ENCODE results near the gene PRDM16.

PRDM16 gene

DNA sequence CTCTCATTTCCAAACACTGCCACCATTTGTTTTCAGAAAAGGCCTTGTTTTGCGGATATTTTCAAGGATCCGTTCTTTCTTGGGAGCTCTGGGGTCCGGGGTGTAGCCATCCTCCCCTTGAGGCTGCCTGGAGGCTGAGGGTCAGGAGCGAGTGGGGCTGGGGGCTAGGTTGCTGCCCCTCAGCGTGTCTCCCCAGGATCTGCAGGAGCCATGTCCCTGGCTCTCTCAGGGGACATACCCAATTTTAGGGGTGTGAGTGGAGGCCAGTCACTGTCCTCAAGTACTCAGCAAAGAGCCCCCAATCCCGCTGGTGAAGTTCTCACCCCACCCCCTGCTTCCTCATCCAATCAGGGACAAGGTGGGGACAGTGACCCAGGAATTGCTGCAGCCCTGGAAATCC, 15.0 kb upstream of the PRDM16 start:
- DNase-seq (ENCODE audit: low read depth in 2 of 2) = no peak

DNA sequence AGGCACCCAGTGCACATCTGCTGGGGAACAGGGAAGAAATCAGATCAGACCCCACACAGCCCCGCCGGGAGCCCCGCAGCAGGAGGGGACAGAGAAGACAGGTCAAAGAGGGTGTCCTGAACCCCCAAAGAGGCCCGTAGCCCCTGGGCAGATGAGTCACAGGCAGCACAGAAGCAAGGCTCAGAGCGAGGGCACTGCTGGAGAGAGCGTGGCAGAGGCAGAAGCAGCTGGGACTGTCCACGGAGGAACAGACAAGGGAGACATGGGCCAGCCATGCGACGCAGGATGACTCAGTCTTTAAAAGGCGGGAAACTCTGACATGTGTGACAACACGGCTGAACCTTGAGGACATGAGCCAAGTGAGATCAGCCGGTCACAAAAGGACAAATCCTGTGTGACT, 14.5 kb upstream of the PRDM16 start:
- no peak for DNase-seq (ENCODE audit: low read depth in 2 of 2)

GRCh38 chr1:3055051-3055450, 14.0 kb upstream of the PRDM16 start:
- no peak for DNase-seq (ENCODE audit: low read depth in 2 of 2)

- DNase-seq (ENCODE audit: low read depth in 2 of 2) = no peak
Observed at GRCh38 chr1:3056641-3057040, 12.4 kb upstream of the PRDM16 start.

- no peak for DNase-seq (ENCODE audit: low read depth in 2 of 2)
Observed at GRCh38 chr1:3058263-3059030, 10.6 kb upstream of the PRDM16 start.

GRCh38 chr1:3060127-3060526, 8.9 kb upstream of the PRDM16 start:
- DNase-seq (ENCODE audit: low read depth in 2 of 2) = no peak

DNA sequence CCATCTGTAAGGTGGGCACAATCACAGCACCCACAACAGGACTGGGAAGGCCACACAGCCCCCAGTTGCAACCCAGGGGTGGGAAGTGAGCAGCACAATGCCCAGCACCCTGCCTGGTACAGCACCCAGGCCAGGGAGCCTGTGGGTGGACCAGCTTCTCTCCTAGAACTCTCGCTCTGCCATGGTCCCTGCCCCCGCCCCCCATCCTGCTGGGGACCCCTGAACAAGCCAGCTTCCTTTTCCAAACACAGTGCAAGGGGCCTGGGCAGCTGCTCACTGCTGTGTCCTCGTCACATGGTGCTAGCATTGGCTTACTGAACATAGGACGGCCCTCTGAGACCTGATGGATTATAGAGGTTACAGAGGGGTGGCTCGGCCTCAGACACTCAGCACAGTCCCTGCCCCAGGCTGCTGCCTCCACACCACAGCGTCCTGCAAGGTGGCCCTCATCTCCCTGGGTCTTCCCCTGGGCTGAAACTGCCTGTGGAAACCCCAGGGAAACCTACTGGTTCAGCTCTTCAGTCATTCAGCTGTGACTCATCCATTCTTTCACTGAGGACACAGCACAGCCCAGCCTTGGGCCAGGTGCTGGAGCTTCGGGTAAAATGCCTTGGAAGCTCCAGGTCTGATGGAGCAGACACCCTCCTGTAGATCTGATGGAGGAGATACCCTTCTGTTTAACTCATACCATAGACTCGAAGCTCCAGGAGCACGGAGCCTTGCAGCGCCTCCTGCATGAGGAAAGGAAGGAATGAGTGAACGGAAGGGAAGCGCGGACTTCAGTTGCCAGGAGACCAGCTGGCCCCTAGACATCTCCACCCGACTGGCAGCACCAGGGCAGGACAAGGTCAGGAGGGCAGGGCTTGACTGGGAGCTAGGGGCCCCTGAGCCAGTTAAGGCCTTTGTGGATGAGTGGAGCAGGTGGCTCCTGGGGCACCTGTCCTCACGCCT, 8.1 kb upstream of the PRDM16 start:
- no peak for DNase-seq (ENCODE audit: low read depth in 2 of 2)

GRCh38 chr1:3061566-3061965, 7.4 kb upstream of the PRDM16 start:
- DNase-seq (ENCODE audit: low read depth in 2 of 2) = no peak

DNA sequence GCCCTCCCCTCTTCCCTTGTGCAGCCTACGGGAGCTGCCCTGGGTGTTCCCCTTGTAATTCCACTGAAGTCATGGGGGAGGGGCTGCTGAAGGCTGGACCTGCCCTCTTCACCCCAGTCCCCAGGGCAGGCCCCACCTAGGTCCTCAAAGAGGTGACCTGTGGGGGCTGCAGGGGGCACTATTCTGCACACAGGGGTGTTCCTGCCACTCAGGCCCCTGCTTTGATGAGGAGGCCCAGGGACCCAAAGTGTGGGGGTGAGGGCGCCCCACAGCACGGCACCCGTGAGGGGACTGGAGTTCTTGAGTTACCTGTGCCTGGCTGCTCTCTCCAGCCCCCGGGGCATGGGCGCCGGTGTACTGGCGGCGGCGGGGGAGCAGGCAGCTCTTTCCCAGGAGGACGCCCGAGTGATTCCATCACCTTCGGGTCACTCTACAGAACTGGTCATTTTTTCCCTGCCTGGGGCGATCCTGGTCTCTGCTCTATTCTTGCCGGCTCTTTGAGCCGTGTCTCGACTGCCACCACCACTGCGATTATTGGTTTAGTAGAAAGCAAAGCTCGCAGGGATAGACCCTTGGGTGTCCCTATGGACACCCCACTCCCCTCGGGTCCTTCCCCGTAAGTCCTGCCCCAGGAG, 6.9 kb upstream of the PRDM16 start:
- DNase-seq (ENCODE audit: low read depth in 2 of 2) = no peak

GRCh38 chr1:3062616-3063378, 6.2 kb upstream of the PRDM16 start:
- no peak for DNase-seq (ENCODE audit: low read depth in 2 of 2)

- DNase-seq (ENCODE audit: low read depth in 2 of 2) = no peak
Observed at GRCh38 chr1:3063379-3064295, 5.4 kb upstream of the PRDM16 start.

GRCh38 chr1:3064296-3064850, 4.6 kb upstream of the PRDM16 start:
- DNase-seq (ENCODE audit: low read depth in 2 of 2) = no peak

- DNase-seq (ENCODE audit: low read depth in 2 of 2) = no peak
Observed at GRCh38 chr1:3064901-3065300, 4.1 kb upstream of the PRDM16 start.

GRCh38 chr1:3065396-3065795, 3.6 kb upstream of the PRDM16 start:
- DNase-seq (ENCODE audit: low read depth in 2 of 2) = no peak

GRCh38 chr1:3065797-3066196, 3.2 kb upstream of the PRDM16 start:
- no peak for DNase-seq (ENCODE audit: low read depth in 2 of 2)

GRCh38 chr1:3066250-3066711, 2.7 kb upstream of the PRDM16 start:
- DNase-seq (ENCODE audit: low read depth in 2 of 2) = no peak

DNA sequence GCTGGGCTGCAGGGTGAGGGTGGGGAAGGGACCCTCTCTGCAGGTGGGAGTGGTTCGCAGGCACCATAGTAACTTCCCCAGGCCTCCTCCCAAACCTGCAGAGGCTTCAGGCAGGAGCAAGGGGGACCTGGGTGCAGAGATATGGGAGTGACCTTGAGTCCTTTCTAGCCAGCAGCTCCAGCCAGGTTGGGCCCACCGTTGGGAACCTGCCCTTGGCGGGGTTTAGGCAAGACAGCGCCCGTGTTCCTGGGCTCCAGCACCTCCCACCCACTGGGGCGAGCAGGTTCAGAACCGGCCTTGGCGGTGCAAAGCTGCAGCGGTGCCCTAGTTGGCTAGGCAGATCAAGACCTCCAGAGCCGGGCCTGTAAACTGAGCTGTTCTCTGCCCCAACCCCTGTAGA, 2.2 kb upstream of the PRDM16 start:
- no peak for DNase-seq (ENCODE audit: low read depth in 2 of 2)

- no peak for DNase-seq (ENCODE audit: low read depth in 2 of 2)
Observed at GRCh38 chr1:3067301-3067670, 1.7 kb upstream of the PRDM16 start.

DNA sequence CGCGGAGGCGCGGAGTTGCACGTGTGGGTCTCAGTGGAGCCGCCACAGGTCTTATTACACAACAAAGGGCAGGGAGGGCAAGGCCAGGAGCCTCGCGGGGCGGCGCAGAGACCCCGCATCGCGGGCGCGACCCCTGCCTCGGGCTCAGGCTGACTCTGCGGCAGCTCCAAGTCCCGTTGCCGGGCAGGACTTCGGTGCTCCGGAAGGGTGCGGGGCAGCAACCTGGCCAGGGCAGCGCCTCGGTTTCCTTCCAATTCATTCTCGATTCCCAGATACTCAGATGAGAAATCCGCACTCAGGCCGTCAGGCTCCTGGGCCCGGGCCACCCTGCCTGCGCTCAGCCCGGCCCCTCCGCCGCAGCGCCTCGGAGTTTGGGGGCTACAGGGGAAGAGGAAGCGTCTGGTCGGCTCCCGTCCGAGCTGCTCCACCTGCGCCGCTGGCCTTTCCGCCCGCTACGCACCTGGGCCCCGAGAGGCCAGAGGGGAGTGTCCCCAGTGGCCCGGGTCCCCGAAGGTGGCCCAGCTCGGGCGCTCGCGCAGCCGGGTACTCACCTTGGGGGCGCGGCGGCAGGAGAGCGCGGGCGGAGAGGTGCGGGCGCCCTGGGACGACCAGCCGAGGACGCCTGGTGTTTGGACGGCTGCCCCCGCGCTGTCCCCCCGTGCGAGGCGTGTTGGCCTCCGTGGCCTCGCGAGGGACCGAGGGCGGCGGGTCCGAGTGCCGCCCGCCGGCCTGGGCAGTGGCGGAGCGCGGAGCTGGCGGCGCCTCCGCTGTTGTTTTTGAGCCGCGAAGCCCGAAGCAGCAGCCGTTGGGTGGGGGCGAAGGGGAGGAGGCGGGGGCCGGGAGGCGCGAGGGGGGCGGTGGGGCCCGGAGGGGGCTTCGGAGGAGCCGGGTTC, 1.1 kb upstream of the PRDM16 start:
- no peak for DNase-seq (ENCODE audit: low read depth in 2 of 2)

Data from stimulated activated CD4-positive, alpha-beta T cell treated with anti-CD3 and anti-CD28 coated beads, Interleukin-1b, Interleukin-23, amount 100 ng/mL, for 4 hours (primary cell).